NT2/D1 (cell line): ENCODE results near the gene RAB3C.

Source experiments
- DNase-seq: peaks from one replicate; pipeline ENCODE4 v3.0.0-alpha.2; 2011; ENCODE audit warnings: low read depth, low spot score
- H3K27me3 ChIP-seq: 2 replicates; pipeline ENCODE4 v1.6.0; 2011; ENCODE audit warnings: mild to moderate bottlenecking; ENCODE audit not compliant: insufficient read length, insufficient read depth
- H3K36me3 ChIP-seq: 2 replicates; pipeline ENCODE4 v1.6.1; 2011; ENCODE audit warnings: mild to moderate bottlenecking, low read length, mixed read lengths; ENCODE audit not compliant: insufficient read depth, insufficient read length
- H3K4me1 ChIP-seq: 2 replicates; pipeline ENCODE4 v1.5.1; 2011; ENCODE audit not compliant: insufficient read depth, insufficient read length
- H3K4me3 ChIP-seq: 2 replicates; pipeline ENCODE4 v1.5.1; 2011; ENCODE audit warnings: low read depth; ENCODE audit not compliant: insufficient read length
- H3K9ac ChIP-seq: 2 replicates; pipeline ENCODE4 v1.6.0; 2011; ENCODE audit warnings: low read depth; ENCODE audit not compliant: insufficient read length
- H3K9me3 ChIP-seq: 2 replicates; pipeline ENCODE4 v1.5.1; 2011; ENCODE audit warnings: mild to moderate bottlenecking, low read length; ENCODE audit not compliant: insufficient read depth
- SUZ12 ChIP-seq: IDR thresholded peaks from 2 replicates; pipeline ENCODE4 v1.6.1; 2011; ENCODE audit not compliant: insufficient read length, insufficient read depth; ENCODE audit errors: extremely low read depth
- YY1 ChIP-seq: IDR thresholded peaks from 2 replicates; pipeline ENCODE4 v1.6.1; 2011; ENCODE audit not compliant: insufficient read length, insufficient read depth
- ZNF274 ChIP-seq: IDR thresholded peaks from 2 replicates; pipeline ENCODE4 v1.6.1; 2011; ENCODE audit warnings: mild to moderate bottlenecking, low read depth, low read length

The RAB3C gene

DNA sequence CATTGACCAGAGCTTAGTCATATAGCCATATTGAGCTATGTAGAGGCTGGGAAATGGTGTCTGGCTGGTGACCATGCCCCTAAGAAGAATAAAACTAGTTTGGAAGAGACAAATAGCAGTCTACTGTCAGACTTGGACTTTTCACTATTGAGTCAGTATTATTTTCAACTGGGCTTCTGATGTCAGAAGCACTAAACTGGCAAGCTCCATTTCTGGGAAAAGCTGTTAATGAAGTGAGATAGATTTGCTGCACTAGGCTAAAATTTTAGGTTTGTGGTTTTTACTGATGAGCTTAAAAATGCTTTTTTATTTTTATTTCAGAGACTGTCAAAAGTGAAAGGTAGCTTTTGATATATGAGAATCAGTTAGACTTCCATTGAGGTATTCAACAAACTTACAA is 220.2 kb downstream of the RAB3C start:
- TF ChIP-seq YY1 (no peak), SUZ12 (no peak), ZNF274 (no peak)

GRCh38 chr5:58804291-58804690 is 221.4 kb downstream of the RAB3C start:
- Histone ChIP-seq H3K4me3 (no peak overlapping the region), H3K36me3 (no peaks in the 10 kb centered on the region), H3K9me3 (no peaks in the 10 kb centered on the region), H3K27me3 (no peaks in the 10 kb centered on the region), H3K4me1 (no peaks in the 10 kb centered on the region), H3K9ac (no peak overlapping the region)
- DNase-seq: no peak
- TF ChIP-seq SUZ12: no peak
- TF ChIP-seq YY1: no peak
- no peak for TF ChIP-seq ZNF274

More for the DNA sequence above, 220.2 kb downstream of the RAB3C start:
- Histone ChIP-seq H3K4me3 (no peak overlapping the region), H3K36me3 (no peaks in the 10 kb centered on the region), H3K27me3 (no peaks in the 10 kb centered on the region), H3K4me1 (no peaks in the 10 kb centered on the region), H3K9me3 (no peaks in the 10 kb centered on the region), H3K9ac (no peak overlapping the region)
- DNase-seq: no peak

DNA sequence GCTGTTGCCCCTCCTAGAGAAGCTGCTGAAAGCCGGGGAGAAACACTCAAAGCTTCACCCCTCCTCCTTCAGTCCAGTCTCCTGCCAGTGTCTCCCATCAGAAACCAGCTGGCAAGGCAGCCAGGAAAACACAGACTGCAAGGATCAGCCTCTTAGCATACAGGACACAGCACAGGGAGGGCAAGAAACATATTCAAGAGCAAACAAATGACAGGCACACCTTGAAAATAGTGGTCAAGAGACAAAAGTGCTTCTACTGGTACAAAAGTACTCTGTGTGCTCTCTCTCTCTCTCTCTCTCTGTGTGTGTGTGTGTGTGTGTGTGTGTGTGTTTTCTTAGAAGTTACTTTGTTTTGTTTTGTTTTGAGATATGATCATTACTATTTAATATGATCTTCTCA is 227.2 kb downstream of the RAB3C start:
- Histone ChIP-seq H3K9ac (no peak overlapping the region), H3K4me3 (no peak overlapping the region), H3K4me1 (no peaks in the 10 kb centered on the region), H3K27me3 (no peaks in the 10 kb centered on the region), H3K9me3 (no peaks in the 10 kb centered on the region), H3K36me3 (no peaks in the 10 kb centered on the region)
- TF ChIP-seq SUZ12 (no peak), YY1 (no peak), ZNF274 (no peak)
- DNase-seq: no peak

DNA sequence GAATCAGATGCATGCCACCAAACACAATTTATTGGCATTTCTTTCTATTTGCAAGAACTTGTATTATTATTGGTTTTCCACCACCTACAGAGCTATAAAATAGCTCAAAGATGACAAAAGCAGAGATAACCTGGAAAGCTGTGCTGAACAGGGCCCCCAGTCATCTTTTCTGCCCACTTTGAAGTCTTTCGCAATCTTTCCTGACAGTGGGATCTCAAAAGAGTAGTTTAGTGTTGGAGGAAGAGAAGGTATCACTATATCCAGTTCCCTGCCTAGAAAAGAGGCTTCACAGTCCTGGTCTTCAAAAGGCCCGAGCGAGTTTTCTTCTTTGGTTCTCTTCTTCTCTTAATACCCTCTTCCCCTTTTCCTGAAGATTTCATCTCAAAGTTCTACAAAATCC is 231.0 kb downstream of the RAB3C start:
- no peak for DNase-seq
- no peak for TF ChIP-seq SUZ12
- no peak for TF ChIP-seq YY1
- TF ChIP-seq ZNF274: no peak
- Histone ChIP-seq H3K9ac (no peak overlapping the region), H3K4me1 (no peaks in the 10 kb centered on the region), H3K36me3 (no peaks in the 10 kb centered on the region), H3K27me3 (no peaks in the 10 kb centered on the region), H3K4me3 (no peak overlapping the region), H3K9me3 (no peaks in the 10 kb centered on the region)

GRCh38 chr5:58816181-58816731 is 233.4 kb downstream of the RAB3C start:
- Histone ChIP-seq H3K27me3 (no peaks in the 10 kb centered on the region), H3K4me3 (no peak overlapping the region), H3K36me3 (no peaks in the 10 kb centered on the region), H3K9me3 (no peaks in the 10 kb centered on the region), H3K4me1 (no peaks in the 10 kb centered on the region), H3K9ac (no peak overlapping the region)
- DNase-seq: no peak
- TF ChIP-seq ZNF274 (no peak), YY1 (no peak), SUZ12 (no peak)

DNA sequence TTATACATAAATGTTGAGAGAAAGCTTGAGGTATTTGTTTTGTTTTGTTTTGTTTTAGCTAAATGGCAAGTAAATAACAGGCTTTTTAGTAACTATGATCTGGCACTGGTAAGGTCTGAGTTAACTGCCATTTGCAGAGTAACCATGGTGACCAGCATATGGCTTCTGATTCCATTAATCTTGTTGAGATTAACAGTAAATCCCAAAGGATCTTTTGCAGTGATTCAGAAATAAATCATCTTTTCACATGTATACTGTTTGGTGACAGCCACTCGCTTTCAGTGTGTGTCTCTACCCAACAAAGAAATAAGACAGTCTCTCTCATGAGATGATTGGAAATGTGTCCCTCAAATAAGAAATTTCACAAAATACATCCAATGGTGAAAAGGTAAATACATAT is 235.6 kb downstream of the RAB3C start:
- Histone ChIP-seq H3K4me1 (no peaks in the 10 kb centered on the region), H3K9me3 (no peaks in the 10 kb centered on the region), H3K27me3 (no peaks in the 10 kb centered on the region), H3K36me3 (no peaks in the 10 kb centered on the region), H3K9ac (no peak overlapping the region), H3K4me3 (no peak overlapping the region)
- DNase-seq: no peak
- TF ChIP-seq SUZ12 (no peak), YY1 (no peak), ZNF274 (no peak)

DNA sequence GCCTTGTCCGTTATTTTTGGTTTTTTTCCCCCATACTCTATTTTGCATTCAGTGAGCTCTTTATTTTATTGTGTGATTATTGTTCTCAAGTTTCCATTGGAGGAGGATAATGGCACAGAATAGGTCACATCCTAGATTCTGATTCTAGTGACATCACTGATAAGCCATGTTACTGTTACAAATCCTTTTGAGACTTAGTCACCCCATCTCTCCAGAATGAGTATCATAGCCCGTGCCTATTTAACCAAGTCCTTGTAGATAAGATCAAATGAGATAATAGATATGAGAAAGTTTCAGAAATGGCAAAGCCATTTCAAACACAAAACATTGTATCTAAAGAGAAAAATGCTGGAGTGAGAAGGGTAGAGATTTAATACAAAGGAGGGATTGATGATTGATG is 242.6 kb downstream of the RAB3C start:
- Histone ChIP-seq H3K4me3 (no peak overlapping the region), H3K4me1 (no peaks in the 10 kb centered on the region), H3K9ac (no peak overlapping the region), H3K27me3 (no peaks in the 10 kb centered on the region), H3K9me3 (no peaks in the 10 kb centered on the region), H3K36me3 (no peaks in the 10 kb centered on the region)
- DNase-seq: no peak
- TF ChIP-seq SUZ12 (no peak), YY1 (no peak), ZNF274 (no peak)
